ENCODE measurements around the gene CSN2. TPM values are rescaled to one million over a fixed set of nuclear protein-coding genes. Genes with fewer than 3 reads are reported as not detected.

CSN2 gene
- total RNA-seq (0.66 TPM), polyA plus RNA-seq (48.7 TPM)
- long read RNA-seq, donor 1, result 0 reads
- long read RNA-seq, donor 2, result 0 reads
- long read RNA-seq, donor 3, result 0 reads
- long read RNA-seq, donor 4, result 0 reads
- long read RNA-seq, donor 5, result 0 reads
- long read RNA-seq, donor 6, result 0 reads
- long read RNA-seq, donor 7, result 0 reads
- long read RNA-seq, donor 8, result 0 reads
- long read RNA-seq, donor 9, result 0 reads
- long read RNA-seq, donor 10, result 0 reads

GRCh38 chr4:69965628-69966027 lies at the start of gene CSN2:
TSS of gene CSN2 (minus strand) at chr4:69965728. CDS start at chr4:69960995, 4,733 bp downstream.
- Histone ChIP-seq H3K27me3 (ENCODE audit: control insufficient read depth in 2 of 2, insufficient read depth in 1 of 2, low read length in 1 of 2) (no peaks in the 10 kb centered on the region), H3K9me3 (ENCODE audit: control insufficient read depth in 2 of 2, insufficient read depth in 1 of 2, low read length in 1 of 2) (no peaks in the 10 kb centered on the region), H3K4me1 (ENCODE audit: control insufficient read depth in 2 of 2, insufficient read depth in 2 of 2, low read length in 2 of 2) (no peaks in the 10 kb centered on the region), H3K4me3 (ENCODE audit: low read length in 2 of 2) (no peak within 1 kb of the TSS), H3K36me3 (ENCODE audit: control insufficient read depth in 2 of 2, insufficient read depth in 2 of 2, low read length in 1 of 2) (no peaks in the 10 kb centered on the region), H3K27ac (ENCODE audit: low read depth in 1 of 2, low read length in 1 of 2) (no peak within 1 kb of the TSS)
- WGBS, result 94% methylated on average over 2 of the region's 2 CpGs
- no peak for DNase-seq (ENCODE audit: low read depth in 6 of 9, low spot score in 9 of 9)

GRCh38 chr4:70008771-70009170 lies 43.2 kb upstream of the CSN2 start:
- H3K4me1 ChIP-seq (ENCODE audit: control insufficient read depth in 2 of 2, insufficient read depth in 2 of 2, low read length in 2 of 2), result no peaks in the 10 kb centered on the region
- no peaks in the 10 kb centered on the region for H3K9me3 ChIP-seq (ENCODE audit: control insufficient read depth in 2 of 2, insufficient read depth in 1 of 2, low read length in 1 of 2)
- 67% methylated on average over 3 of the region's 3 CpGs for WGBS
- H3K27ac ChIP-seq (ENCODE audit: low read depth in 1 of 2, low read length in 1 of 2), result no peak overlapping the region
- no peaks in the 10 kb centered on the region for H3K27me3 ChIP-seq (ENCODE audit: control insufficient read depth in 2 of 2, insufficient read depth in 1 of 2, low read length in 1 of 2)
- DNase-seq (ENCODE audit: low read depth in 6 of 9, low spot score in 9 of 9), result no peak
- H3K36me3 ChIP-seq (ENCODE audit: control insufficient read depth in 2 of 2, insufficient read depth in 2 of 2, low read length in 1 of 2), result no peaks in the 10 kb centered on the region
- H3K4me3 ChIP-seq (ENCODE audit: low read length in 2 of 2), result no peak overlapping the region

DNA sequence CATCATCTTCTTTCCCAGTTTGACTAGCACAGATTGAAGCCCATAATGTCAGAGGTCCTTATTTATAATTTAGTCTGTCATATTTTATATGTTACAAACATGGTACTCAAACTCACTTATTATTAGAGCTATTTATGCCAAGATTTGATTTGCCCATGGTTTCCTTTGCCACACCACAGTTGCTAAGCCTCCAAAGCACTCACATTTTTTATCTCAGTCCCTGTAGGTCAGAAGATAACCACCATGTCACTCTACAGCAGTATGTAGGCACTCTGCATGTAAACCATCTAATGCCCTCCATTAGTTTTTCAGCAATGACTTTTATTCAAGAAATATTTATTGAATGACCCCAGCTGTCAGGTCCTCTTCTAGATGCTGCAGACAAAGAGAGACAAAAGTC lies 37.0 kb upstream of the CSN2 start:
- Histone ChIP-seq H3K4me3 (ENCODE audit: low read length in 2 of 2) (no peak overlapping the region), H3K4me1 (ENCODE audit: control insufficient read depth in 2 of 2, insufficient read depth in 2 of 2, low read length in 2 of 2) (no peaks in the 10 kb centered on the region), H3K27me3 (ENCODE audit: control insufficient read depth in 2 of 2, insufficient read depth in 1 of 2, low read length in 1 of 2) (no peaks in the 10 kb centered on the region), H3K9me3 (ENCODE audit: control insufficient read depth in 2 of 2, insufficient read depth in 1 of 2, low read length in 1 of 2) (no peaks in the 10 kb centered on the region), H3K27ac (ENCODE audit: low read depth in 1 of 2, low read length in 1 of 2) (no peak overlapping the region), H3K36me3 (ENCODE audit: control insufficient read depth in 2 of 2, insufficient read depth in 2 of 2, low read length in 1 of 2) (no peaks in the 10 kb centered on the region)
- no peak for DNase-seq (ENCODE audit: low read depth in 6 of 9, low spot score in 9 of 9)

GRCh38 chr4:70000711-70001110 lies 35.2 kb upstream of the CSN2 start:
- Histone ChIP-seq H3K4me1 (ENCODE audit: control insufficient read depth in 2 of 2, insufficient read depth in 2 of 2, low read length in 2 of 2) (no peaks in the 10 kb centered on the region), H3K36me3 (ENCODE audit: control insufficient read depth in 2 of 2, insufficient read depth in 2 of 2, low read length in 1 of 2) (no peaks in the 10 kb centered on the region), H3K4me3 (ENCODE audit: low read length in 2 of 2) (no peak overlapping the region), H3K27ac (ENCODE audit: low read depth in 1 of 2, low read length in 1 of 2) (no peak overlapping the region), H3K27me3 (ENCODE audit: control insufficient read depth in 2 of 2, insufficient read depth in 1 of 2, low read length in 1 of 2) (no peaks in the 10 kb centered on the region), H3K9me3 (ENCODE audit: control insufficient read depth in 2 of 2, insufficient read depth in 1 of 2, low read length in 1 of 2) (no peaks in the 10 kb centered on the region)
- DNase-seq (ENCODE audit: low read depth in 6 of 9, low spot score in 9 of 9), result no peak
- WGBS, result 86% methylated on average over 1 of the region's 1 CpG

GRCh38 chr4:69999420-69999819 lies 33.9 kb upstream of the CSN2 start:
- 96% methylated on average over 3 of the region's 3 CpGs for WGBS
- no peaks in the 10 kb centered on the region for H3K27me3 ChIP-seq (ENCODE audit: control insufficient read depth in 2 of 2, insufficient read depth in 1 of 2, low read length in 1 of 2)
- no peaks in the 10 kb centered on the region for H3K9me3 ChIP-seq (ENCODE audit: control insufficient read depth in 2 of 2, insufficient read depth in 1 of 2, low read length in 1 of 2)
- H3K27ac ChIP-seq (ENCODE audit: low read depth in 1 of 2, low read length in 1 of 2), result no peak overlapping the region
- DNase-seq (ENCODE audit: low read depth in 6 of 9, low spot score in 9 of 9), result no peak
- no peaks in the 10 kb centered on the region for H3K36me3 ChIP-seq (ENCODE audit: control insufficient read depth in 2 of 2, insufficient read depth in 2 of 2, low read length in 1 of 2)
- no peaks in the 10 kb centered on the region for H3K4me1 ChIP-seq (ENCODE audit: control insufficient read depth in 2 of 2, insufficient read depth in 2 of 2, low read length in 2 of 2)
- no peak overlapping the region for H3K4me3 ChIP-seq (ENCODE audit: low read length in 2 of 2)

- H3K4me3 ChIP-seq (ENCODE audit: low read length in 2 of 2), result no peak within 1 kb of the TSS
- no peak for DNase-seq (ENCODE audit: low read depth in 6 of 9, low spot score in 9 of 9)
- H3K9me3 ChIP-seq (ENCODE audit: control insufficient read depth in 2 of 2, insufficient read depth in 1 of 2, low read length in 1 of 2), result no peaks in the 10 kb centered on the region
- H3K27me3 ChIP-seq (ENCODE audit: control insufficient read depth in 2 of 2, insufficient read depth in 1 of 2, low read length in 1 of 2), result no peaks in the 10 kb centered on the region
- H3K4me1 ChIP-seq (ENCODE audit: control insufficient read depth in 2 of 2, insufficient read depth in 2 of 2, low read length in 2 of 2), result no peaks in the 10 kb centered on the region
- H3K27ac ChIP-seq (ENCODE audit: low read depth in 1 of 2, low read length in 1 of 2), result no peak within 1 kb of the TSS
- H3K36me3 ChIP-seq (ENCODE audit: control insufficient read depth in 2 of 2, insufficient read depth in 2 of 2, low read length in 1 of 2), result no peaks in the 10 kb centered on the region
- 87% methylated on average over 3 of the region's 3 CpGs for WGBS
Observed at GRCh38 chr4:69995526-69996016, 30.0 kb upstream of the CSN2 start, which contains the start of gene STATH. TSS of gene STATH (plus strand) at chr4:69995966. CDS start at chr4:69998438, 2,472 bp downstream.

- H3K4me3 ChIP-seq (ENCODE audit: low read length in 2 of 2), result no peak overlapping the region
- H3K9me3 ChIP-seq (ENCODE audit: control insufficient read depth in 2 of 2, insufficient read depth in 1 of 2, low read length in 1 of 2), result no peaks in the 10 kb centered on the region
- no peak overlapping the region for H3K27ac ChIP-seq (ENCODE audit: low read depth in 1 of 2, low read length in 1 of 2)
- WGBS, result 90% methylated on average over 5 of the region's 5 CpGs
- no peaks in the 10 kb centered on the region for H3K27me3 ChIP-seq (ENCODE audit: control insufficient read depth in 2 of 2, insufficient read depth in 1 of 2, low read length in 1 of 2)
- no peak for DNase-seq (ENCODE audit: low read depth in 6 of 9, low spot score in 9 of 9)
- no peaks in the 10 kb centered on the region for H3K36me3 ChIP-seq (ENCODE audit: control insufficient read depth in 2 of 2, insufficient read depth in 2 of 2, low read length in 1 of 2)
- no peaks in the 10 kb centered on the region for H3K4me1 ChIP-seq (ENCODE audit: control insufficient read depth in 2 of 2, insufficient read depth in 2 of 2, low read length in 2 of 2)
Observed at GRCh38 chr4:69994782-69995181, 29.3 kb upstream of the CSN2 start.

GRCh38 chr4:69991016-69991415 lies 25.5 kb upstream of the CSN2 start:
- no peak overlapping the region for H3K4me3 ChIP-seq (ENCODE audit: low read length in 2 of 2)
- WGBS, result 96% methylated on average over 4 of the region's 4 CpGs
- no peaks in the 10 kb centered on the region for H3K27me3 ChIP-seq (ENCODE audit: control insufficient read depth in 2 of 2, insufficient read depth in 1 of 2, low read length in 1 of 2)
- DNase-seq (ENCODE audit: low read depth in 6 of 9, low spot score in 9 of 9), result no peak
- H3K36me3 ChIP-seq (ENCODE audit: control insufficient read depth in 2 of 2, insufficient read depth in 2 of 2, low read length in 1 of 2), result no peaks in the 10 kb centered on the region
- H3K4me1 ChIP-seq (ENCODE audit: control insufficient read depth in 2 of 2, insufficient read depth in 2 of 2, low read length in 2 of 2), result no peaks in the 10 kb centered on the region
- H3K9me3 ChIP-seq (ENCODE audit: control insufficient read depth in 2 of 2, insufficient read depth in 1 of 2, low read length in 1 of 2), result no peaks in the 10 kb centered on the region
- no peak overlapping the region for H3K27ac ChIP-seq (ENCODE audit: low read depth in 1 of 2, low read length in 1 of 2)

- no peak for DNase-seq (ENCODE audit: low read depth in 6 of 9, low spot score in 9 of 9)
- Histone ChIP-seq H3K4me1 (ENCODE audit: control insufficient read depth in 2 of 2, insufficient read depth in 2 of 2, low read length in 2 of 2) (no peaks in the 10 kb centered on the region), H3K4me3 (ENCODE audit: low read length in 2 of 2) (no peak overlapping the region), H3K9me3 (ENCODE audit: control insufficient read depth in 2 of 2, insufficient read depth in 1 of 2, low read length in 1 of 2) (no peaks in the 10 kb centered on the region), H3K27ac (ENCODE audit: low read depth in 1 of 2, low read length in 1 of 2) (no peak overlapping the region), H3K36me3 (ENCODE audit: control insufficient read depth in 2 of 2, insufficient read depth in 2 of 2, low read length in 1 of 2) (no peaks in the 10 kb centered on the region), H3K27me3 (ENCODE audit: control insufficient read depth in 2 of 2, insufficient read depth in 1 of 2, low read length in 1 of 2) (no peaks in the 10 kb centered on the region)
- WGBS, result 95% methylated on average over 1 of the region's 1 CpG
Observed at GRCh38 chr4:69986663-69987062, 21.1 kb upstream of the CSN2 start.

All from thymus (tissue), 14 donors.